Caco-2 (cell line): ENCODE results near the gene ZNF592. TPM values are rescaled to one million over a fixed set of nuclear protein-coding genes. Genes with fewer than 3 reads are reported as not detected.
A peak's percentile ranks its signal among the peaks of the same experiment; 100 is the strongest.

ENCODE experiments used
- BruUV-seq: library from RNA; stranded (reverse); fragments of 400-500 nt; replicated peaks from 2 replicates; lab custom pipeline; 2021; lab: Mats Ljungman, UMichigan
- CTCF ChIA-PET: fragments of 300-600 bp; sonication (Branson Sonifier 250); formaldehyde crosslinking; loops from one replicate; lab custom pipeline; 2022; ENCODE audit warnings: antibody characterized with exemption; lab: Charles Lee
- POLR2A ChIA-PET: fragments of 300-600 bp; sonication (Branson Sonifier 250); formaldehyde crosslinking; loops from one replicate; lab custom pipeline; 2022; ENCODE audit warnings: antibody characterized with exemption; lab: Charles Lee
- DNase-seq, 2 experiments: peaks; one replicate each; pipeline versions ENCODE4 v3.0.0 to v3.0.0-alpha.2; 2020 to 2022
- H3K27me3 ChIP-seq: replicated peaks from 2 replicates; pipeline ENCODE4 v1.6.0; 2011; ENCODE audit warnings: low read length; ENCODE audit not compliant: control insufficient read depth, insufficient read depth
- H3K36me3 ChIP-seq: 2 replicates; pipeline ENCODE4 v1.5.1; 2011; ENCODE audit warnings: low read length; ENCODE audit not compliant: control insufficient read depth, insufficient read depth
- H3K4me1 ChIP-seq: fragments of 250-450 bp; sonication (Bioruptor Pico); 2 replicates; pipeline ENCODE4 v1.5.1; 2020; ENCODE audit warnings: mild to moderate bottlenecking
- H3K4me3 ChIP-seq: 2 replicates; pipeline ENCODE4 v1.5.1; 2011; ENCODE audit warnings: low read depth, mild to moderate bottlenecking, control low read depth, low read length
- H3K9me3 ChIP-seq: fragments of 250-450 bp; sonication (Bioruptor Pico); 2 replicates; pipeline ENCODE4 v1.5.1; 2020; ENCODE audit warnings: mild to moderate bottlenecking, moderate library complexity
- H3K27ac Mint-ChIP-seq: one replicate; pipeline ENCODE4 v1.8.0; 2022; ENCODE audit warnings: mixed read lengths; ENCODE audit not compliant: unreplicated experiment
- H3K27me3 Mint-ChIP-seq: one replicate; pipeline ENCODE4 v1.8.0; 2022; ENCODE audit warnings: mixed read lengths; ENCODE audit not compliant: insufficient read depth, unreplicated experiment
- H3K36me3 Mint-ChIP-seq: one replicate; pipeline ENCODE4 v1.8.0; 2022; ENCODE audit warnings: mild to moderate bottlenecking, mixed read lengths; ENCODE audit not compliant: insufficient read depth, unreplicated experiment
- H3K4me1 Mint-ChIP-seq: one replicate; pipeline ENCODE4 v1.8.0; 2022; ENCODE audit warnings: low read depth, mixed read lengths; ENCODE audit not compliant: unreplicated experiment
- H3K4me3 Mint-ChIP-seq: one replicate; pipeline ENCODE4 v1.8.0; 2022; ENCODE audit warnings: mild to moderate bottlenecking, moderate library complexity, mixed read lengths; ENCODE audit not compliant: unreplicated experiment
- H3K9me3 Mint-ChIP-seq: one replicate; pipeline ENCODE4 v1.8.0; 2022; ENCODE audit warnings: mixed read lengths; ENCODE audit not compliant: unreplicated experiment
- intact Hi-C: fragments of 100-400 bp; cut with micrococcal nuclease; formaldehyde crosslinking; loops from one replicate; pipeline ENCODE4 v1.10.0; 2022; ENCODE audit not compliant: unreplicated experiment
- total RNA-seq: library from RNA; stranded (reverse); gene quantifications from 2 replicates; pipeline ENCODE4 v1.2.3, GENCODE V29; 2022
- TF ChIP-seq, protein P1 (sequence below), 2 experiments: fragments of 200-600 bp in 1 of 2; IDR thresholded peaks; 1 replicate in 1 of 2; 2 replicates in 1 of 2; pipeline versions ENCODE4 v1.5.1 to v1.8.0; 2011 to 2022; ENCODE audit warnings: antibody characterized with exemption in 1 of 2, control low read depth in 1 of 2, inconsistent platforms in 1 of 2, low read depth in 1 of 2, low read length in 1 of 2, mild to moderate bottlenecking in 1 of 2, moderate library complexity in 1 of 2; ENCODE audit not compliant: insufficient read depth in 1 of 2, severe bottlenecking in 1 of 2, unreplicated experiment in 1 of 2

The ZNF592 gene
- total RNA-seq, 1 experiment from 2014 or later, result 30.6 TPM

DNA sequence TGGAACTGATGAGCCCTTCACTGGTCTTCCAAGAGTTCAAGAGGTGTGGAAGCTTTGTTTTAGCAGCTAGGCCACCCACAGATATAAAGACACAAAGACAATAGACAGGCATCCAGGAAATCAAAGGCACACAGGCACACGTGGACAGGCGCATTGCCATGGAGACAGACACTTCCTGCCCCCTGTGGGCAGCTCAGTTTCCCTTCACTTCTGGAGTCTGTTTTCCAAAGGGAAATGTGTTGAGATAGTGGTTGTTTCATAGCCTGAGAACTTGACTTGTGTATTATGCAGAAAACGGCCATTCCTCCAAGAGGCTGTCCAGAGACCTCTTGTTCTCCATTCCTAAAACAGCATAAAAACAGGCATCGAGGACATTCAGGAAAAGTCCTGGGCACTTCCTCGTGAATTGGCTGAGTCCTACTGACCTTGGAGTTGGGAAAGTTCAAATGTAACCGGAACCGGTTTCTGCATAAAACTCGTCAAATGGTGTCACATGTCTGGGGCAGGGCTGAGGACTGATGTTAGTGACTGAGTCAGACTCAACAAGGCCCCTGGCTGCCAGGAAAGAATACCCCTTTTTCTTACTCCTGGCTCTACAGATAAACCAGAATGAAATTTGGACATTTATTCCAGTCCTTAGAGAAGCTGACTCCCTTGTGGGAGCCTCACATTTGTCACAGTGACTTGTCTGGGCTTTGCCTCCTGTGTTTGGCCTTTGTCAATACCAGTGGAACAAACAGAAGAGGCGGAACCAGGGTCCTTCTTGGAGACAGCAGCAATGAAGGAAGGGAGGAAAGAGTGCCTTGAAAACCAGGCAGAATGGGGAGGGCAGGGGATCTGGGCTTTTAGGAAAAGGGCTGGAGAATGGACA lies 70.1 kb downstream of the ZNF592 start:
- peaks cover 7% of the 10 kb centered on the region for H3K36me3 Mint-ChIP-seq
- no peaks in the 10 kb centered on the region for H3K36me3 ChIP-seq
- no peak overlapping the region for H3K4me3 ChIP-seq
- CTCF ChIA-PET, result interaction anchor here (0.6 to 1.0 kb wide), 4 partner anchors 14 to 247 kb away, joined by 3 to 5 read pairs (median 3); no protein-coding TSS in a partner anchor
- intact Hi-C loops, result loop anchor here (5.0 kb wide), 1 partner anchor 166 kb away; the partner anchor contains the start of gene WDR73
- peak overlapping the region; percentile 75 for H3K27ac Mint-ChIP-seq
- POLR2A ChIA-PET, result interaction anchor here (0.5 to 0.7 kb wide), 2 partner anchors 83 to 86 kb away, joined by 3 to 8 read pairs; no protein-coding TSS in a partner anchor
- no TSS peak for BruUV-seq
- DNase-seq, result peak in 1 of 2 experiments; percentile 26
- TF ChIP-seq, protein P1, sequence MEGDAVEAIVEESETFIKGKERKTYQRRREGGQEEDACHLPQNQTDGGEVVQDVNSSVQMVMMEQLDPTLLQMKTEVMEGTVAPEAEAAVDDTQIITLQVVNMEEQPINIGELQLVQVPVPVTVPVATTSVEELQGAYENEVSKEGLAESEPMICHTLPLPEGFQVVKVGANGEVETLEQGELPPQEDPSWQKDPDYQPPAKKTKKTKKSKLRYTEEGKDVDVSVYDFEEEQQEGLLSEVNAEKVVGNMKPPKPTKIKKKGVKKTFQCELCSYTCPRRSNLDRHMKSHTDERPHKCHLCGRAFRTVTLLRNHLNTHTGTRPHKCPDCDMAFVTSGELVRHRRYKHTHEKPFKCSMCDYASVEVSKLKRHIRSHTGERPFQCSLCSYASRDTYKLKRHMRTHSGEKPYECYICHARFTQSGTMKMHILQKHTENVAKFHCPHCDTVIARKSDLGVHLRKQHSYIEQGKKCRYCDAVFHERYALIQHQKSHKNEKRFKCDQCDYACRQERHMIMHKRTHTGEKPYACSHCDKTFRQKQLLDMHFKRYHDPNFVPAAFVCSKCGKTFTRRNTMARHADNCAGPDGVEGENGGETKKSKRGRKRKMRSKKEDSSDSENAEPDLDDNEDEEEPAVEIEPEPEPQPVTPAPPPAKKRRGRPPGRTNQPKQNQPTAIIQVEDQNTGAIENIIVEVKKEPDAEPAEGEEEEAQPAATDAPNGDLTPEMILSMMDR (IDR thresholded peaks at IDR 0.05; ENCODE audit: insufficient read depth in 1 of 2, low read depth in 1 of 2, low read length in 1 of 2, severe bottlenecking in 1 of 2, unreplicated experiment in 1 of 2), result no peak
- no peaks in the 10 kb centered on the region for H3K27me3 Mint-ChIP-seq
- no peaks in the 10 kb centered on the region for H3K9me3 ChIP-seq
- no peaks in the 10 kb centered on the region for H3K27me3 ChIP-seq
- H3K9me3 Mint-ChIP-seq, result no peaks in the 10 kb centered on the region
- H3K4me1 ChIP-seq, result peaks cover 41% of the 10 kb centered on the region
- peak overlapping the region; percentile 44 for H3K4me3 Mint-ChIP-seq
- H3K4me1 Mint-ChIP-seq, result peaks cover 33% of the 10 kb centered on the region

DNA sequence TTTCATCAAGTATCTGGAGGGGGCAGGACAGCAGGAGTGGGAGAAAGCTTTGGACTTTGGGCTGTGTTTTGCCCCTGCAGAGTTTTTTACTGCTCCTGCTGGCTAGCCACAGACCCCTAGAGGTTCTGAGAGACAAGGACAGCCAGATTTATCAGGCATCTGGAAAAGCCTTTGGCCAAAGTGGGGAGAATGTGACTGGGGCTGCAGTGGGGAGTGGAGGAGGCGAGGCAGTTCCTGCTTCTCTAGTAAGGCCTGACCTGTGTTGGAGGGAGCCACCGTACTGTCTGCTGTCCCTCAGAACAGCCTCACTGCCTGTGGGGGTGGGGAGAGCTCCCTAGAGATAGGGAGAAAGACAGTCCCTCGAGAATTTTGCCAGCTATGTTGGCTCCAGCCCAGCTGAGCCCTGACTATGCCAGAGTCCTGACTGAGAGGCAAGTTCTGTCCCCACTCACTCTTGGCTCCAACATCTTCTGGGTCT lies 70.9 kb downstream of the ZNF592 start:
- POLR2A ChIA-PET, result interaction anchor here (0.5 kb wide), 1 partner anchor 84 kb away, joined by 8 read pairs; no protein-coding TSS in a partner anchor
- Histone ChIP-seq H3K4me3 (no peak overlapping the region), H3K4me1 (peaks cover 41% of the 10 kb centered on the region), H3K9me3 (no peaks in the 10 kb centered on the region), H3K36me3 (no peaks in the 10 kb centered on the region), H3K27me3 (no peaks in the 10 kb centered on the region)
- peaks cover 33% of the 10 kb centered on the region for H3K4me1 Mint-ChIP-seq
- no peak overlapping the region for H3K4me3 Mint-ChIP-seq
- CTCF ChIA-PET, result interaction anchor here (0.5 kb wide), 2 partner anchors 12 to 256 kb away, joined by 3 to 4 read pairs; no protein-coding TSS in a partner anchor
- intact Hi-C loops, result loop anchor here (5.0 kb wide), 1 partner anchor 167 kb away; the partner anchor contains the start of gene WDR73
- H3K27me3 Mint-ChIP-seq, result no peaks in the 10 kb centered on the region
- peaks cover 7% of the 10 kb centered on the region for H3K36me3 Mint-ChIP-seq
- peak in 1 of 2 experiments; percentile 35 for DNase-seq
- H3K27ac Mint-ChIP-seq, result peak overlapping the region; percentile 75
- no TSS peak for BruUV-seq
- TF ChIP-seq, protein P1 (IDR thresholded peaks at IDR 0.05; ENCODE audit: insufficient read depth in 1 of 2, low read depth in 1 of 2, low read length in 1 of 2, severe bottlenecking in 1 of 2, unreplicated experiment in 1 of 2), result peak in 1 of 2 experiments; percentile 43
- no peaks in the 10 kb centered on the region for H3K9me3 Mint-ChIP-seq

DNA sequence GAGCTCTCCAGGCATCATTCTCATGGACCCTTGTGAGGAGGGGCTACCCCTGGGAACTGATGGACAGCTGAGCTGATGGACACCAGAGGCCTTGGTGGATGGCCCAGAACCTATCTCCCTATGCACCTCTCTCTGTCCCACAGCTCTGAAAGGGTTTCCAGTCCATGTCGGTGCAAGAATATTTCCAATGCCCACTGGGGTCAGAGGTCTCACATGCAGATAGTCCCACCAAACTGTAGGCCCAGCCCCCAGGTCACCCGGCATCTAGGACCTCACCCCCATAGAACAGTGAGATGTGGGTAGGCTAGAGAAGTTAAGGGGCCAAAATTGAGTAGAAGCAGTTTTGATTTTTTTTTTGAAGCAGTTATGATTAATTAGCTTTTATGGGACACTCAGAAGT lies 71.4 kb downstream of the ZNF592 start:
- intact Hi-C loops, result loop anchor here (5.0 kb wide), 1 partner anchor 167 kb away; the partner anchor contains the start of gene WDR73
- TF ChIP-seq, protein P1 (IDR thresholded peaks at IDR 0.05; ENCODE audit: insufficient read depth in 1 of 2, low read depth in 1 of 2, low read length in 1 of 2, severe bottlenecking in 1 of 2, unreplicated experiment in 1 of 2), result no peak
- ChIA-PET POLR2A (no interaction called here), CTCF (no interaction called here)
- Mint-ChIP-seq H3K36me3 (peaks cover 7% of the 10 kb centered on the region), H3K27me3 (no peaks in the 10 kb centered on the region), H3K4me1 (peaks cover 33% of the 10 kb centered on the region), H3K9me3 (no peaks in the 10 kb centered on the region), H3K27ac (no peak overlapping the region), H3K4me3 (no peak overlapping the region)
- no TSS peak for BruUV-seq
- H3K36me3 ChIP-seq, result no peaks in the 10 kb centered on the region
- no peaks in the 10 kb centered on the region for H3K9me3 ChIP-seq
- DNase-seq, result no peak
- no peak overlapping the region for H3K4me3 ChIP-seq
- no peaks in the 10 kb centered on the region for H3K27me3 ChIP-seq
- H3K4me1 ChIP-seq, result peaks cover 41% of the 10 kb centered on the region
